WI38 (cell line): ENCODE data around the gene GNG13.

ENCODE experiments used
- H3K4me3 ChIP-seq: 2 replicates; pipeline ENCODE4 v1.5.1; 2011; ENCODE audit warnings: low read depth, mild to moderate bottlenecking, control low read depth, low read length
- CTCF ChIP-seq: IDR thresholded peaks from 2 replicates; pipeline ENCODE4 v1.5.1; 2012; ENCODE audit warnings: low read depth, mild to moderate bottlenecking, control low read depth, low read length

The GNG13 gene

GRCh38 chr16:796296-797119 is 4.0 kb downstream of the GNG13 start:
- no peak for TF ChIP-seq CTCF
- H3K4me3 ChIP-seq, result no peak overlapping the region

GRCh38 chr16:795580-796229 is 4.8 kb downstream of the GNG13 start:
- H3K4me3 ChIP-seq, result no peak overlapping the region
- no peak for TF ChIP-seq CTCF

GRCh38 chr16:794853-795466 is 5.6 kb downstream of the GNG13 start:
- no peak for TF ChIP-seq CTCF
- no peak overlapping the region for H3K4me3 ChIP-seq

DNA sequence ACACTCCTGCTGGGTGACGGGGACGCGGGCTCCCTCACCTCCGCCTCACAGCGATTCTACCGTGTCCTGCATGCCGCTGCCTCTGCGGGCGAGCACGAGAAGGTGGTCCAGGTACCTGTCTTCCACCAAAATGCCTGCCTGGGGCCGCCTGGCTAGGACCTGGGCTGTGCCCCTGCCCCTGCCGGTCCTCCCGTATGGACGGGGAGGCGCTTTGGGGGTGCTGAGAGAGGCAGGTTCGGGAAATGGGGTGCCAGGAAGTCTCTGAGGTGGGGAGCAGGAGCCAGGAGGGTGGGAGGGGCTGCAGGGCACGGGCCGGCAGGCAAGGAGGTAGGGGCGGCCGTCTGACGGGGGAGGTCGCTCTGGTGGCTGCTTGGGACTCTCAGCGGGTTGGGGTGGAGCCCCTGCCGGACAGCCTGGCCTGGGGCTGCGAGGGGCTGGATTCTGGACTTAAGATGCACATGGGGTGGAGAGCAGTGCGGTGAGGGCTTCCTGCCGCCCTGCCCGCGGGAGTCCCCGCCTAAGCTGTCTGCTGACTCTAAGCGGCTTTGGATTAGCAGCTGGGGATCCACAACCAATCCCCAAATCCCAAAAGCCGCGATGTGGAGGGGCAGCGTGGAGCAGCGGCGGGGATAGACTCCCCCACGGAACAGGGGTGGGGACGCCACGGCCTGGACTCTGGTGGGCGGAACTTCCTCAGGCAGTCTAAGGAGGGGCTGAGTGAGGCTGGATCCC is 6.3 kb downstream of the GNG13 start:
- no peak overlapping the region for H3K4me3 ChIP-seq
- TF ChIP-seq CTCF, result no peak

DNA sequence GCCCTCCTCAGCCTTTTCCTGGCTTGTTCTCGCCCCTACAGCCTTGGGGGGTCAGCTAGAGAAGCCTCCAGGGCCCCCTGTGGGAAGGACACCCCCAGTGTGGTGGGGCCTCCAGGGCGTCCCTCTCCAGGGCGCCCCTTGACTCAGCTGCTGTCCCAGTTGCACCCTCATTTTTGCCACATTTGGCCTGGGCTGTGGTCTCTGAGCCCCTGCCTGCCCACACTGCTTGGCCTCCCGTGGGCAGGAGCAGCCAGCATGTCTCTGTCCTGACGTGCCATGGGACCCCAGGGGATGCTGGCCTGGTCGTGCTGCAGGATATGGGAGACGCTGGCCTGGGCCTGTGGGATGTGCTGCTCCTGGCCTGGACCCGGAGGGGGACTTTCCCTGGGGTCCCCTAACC is 7.1 kb downstream of the GNG13 start:
- H3K4me3 ChIP-seq, result no peak overlapping the region

More for the DNA sequence above, 7.1 kb downstream of the GNG13 start:
- no peak for TF ChIP-seq CTCF
